Karpas-422 (cell line): ENCODE results near the gene HEPHL1. TPM values are rescaled to one million over a fixed set of nuclear protein-coding genes. Genes with fewer than 3 reads are reported as not detected.
A peak's percentile ranks its signal among the peaks of the same experiment; 100 is the strongest.

Experiments
- DNase-seq: peaks from one replicate; pipeline ENCODE4 v3.0.0-alpha.2; 2015
- H2AFZ ChIP-seq: fragments of 200-600 bp; sonication (generic); 2 replicates; pipeline ENCODE4 v1.6.1; 2014; ENCODE audit warnings: antibody characterized with exemption, low read length, mixed read lengths
- H3K27ac ChIP-seq: fragments of 200-600 bp; sonication (generic); 2 replicates; pipeline ENCODE4 v1.5.1; 2014; ENCODE audit warnings: mild to moderate bottlenecking, low read length, moderate library complexity
- H3K27me3 ChIP-seq: fragments of 200-600 bp; sonication (generic); 2 replicates; pipeline ENCODE4 v1.6.1; 2014; ENCODE audit warnings: low read length, mixed read lengths
- H3K36me3 ChIP-seq: fragments of 200-600 bp; sonication (generic); 2 replicates; pipeline ENCODE4 v1.6.1; 2014; ENCODE audit warnings: low read length, mixed read lengths; ENCODE audit not compliant: insufficient read depth
- H3K4me1 ChIP-seq: fragments of 200-600 bp; sonication (generic); 2 replicates; pipeline ENCODE4 v1.6.1; 2014; ENCODE audit warnings: mild to moderate bottlenecking, low read length, mixed read lengths
- H3K4me2 ChIP-seq: fragments of 200-600 bp; sonication (generic); 2 replicates; pipeline ENCODE4 v1.6.1; 2014; ENCODE audit warnings: low read length, low read depth, mild to moderate bottlenecking; ENCODE audit not compliant: poor library complexity, severe bottlenecking
- H3K4me3 ChIP-seq: fragments of 200-600 bp; sonication (generic); 2 replicates; pipeline ENCODE4 v1.5.1; 2014; ENCODE audit warnings: mild to moderate bottlenecking, antibody characterized with exemption, low read length, mixed read lengths
- H3K79me2 ChIP-seq: fragments of 200-600 bp; sonication (generic); 2 replicates; pipeline ENCODE4 v1.6.1; 2014; ENCODE audit warnings: mild to moderate bottlenecking, low read length, mixed read lengths
- H3K9ac ChIP-seq: fragments of 200-600 bp; sonication (generic); 2 replicates; pipeline ENCODE4 v1.6.0; 2014; ENCODE audit warnings: low read length
- H3K9me2 ChIP-seq: fragments of 200-600 bp; sonication (generic), shearing (Covaris generic); replicated peaks from 2 replicates; pipeline ENCODE4 v1.6.0; 2014; ENCODE audit warnings: mild to moderate bottlenecking, low read length, moderate library complexity; ENCODE audit not compliant: insufficient read depth
- H3K9me3 ChIP-seq: fragments of 300-700, 200-600 bp; sonication (generic); 2 replicates; pipeline ENCODE4 v1.6.1; 2014; ENCODE audit warnings: low read length, mixed read lengths
- H4K20me1 ChIP-seq: fragments of 200-600 bp; sonication (generic); 2 replicates; pipeline ENCODE4 v1.6.1; 2014; ENCODE audit warnings: mild to moderate bottlenecking, antibody characterized with exemption, low read length, low read depth; ENCODE audit not compliant: insufficient read depth
- total RNA-seq: library from RNA; depleted of rRNA; stranded (reverse); fragments of >200 nt; shearing (Covaris generic); gene quantifications from 2 replicates; pipeline ENCODE4 v1.2.3, GENCODE V29; 2014; ENCODE audit warnings: low replicate concordance

The HEPHL1 gene
- total RNA-seq, 1 experiment from 2014 or later = not detected

DNA sequence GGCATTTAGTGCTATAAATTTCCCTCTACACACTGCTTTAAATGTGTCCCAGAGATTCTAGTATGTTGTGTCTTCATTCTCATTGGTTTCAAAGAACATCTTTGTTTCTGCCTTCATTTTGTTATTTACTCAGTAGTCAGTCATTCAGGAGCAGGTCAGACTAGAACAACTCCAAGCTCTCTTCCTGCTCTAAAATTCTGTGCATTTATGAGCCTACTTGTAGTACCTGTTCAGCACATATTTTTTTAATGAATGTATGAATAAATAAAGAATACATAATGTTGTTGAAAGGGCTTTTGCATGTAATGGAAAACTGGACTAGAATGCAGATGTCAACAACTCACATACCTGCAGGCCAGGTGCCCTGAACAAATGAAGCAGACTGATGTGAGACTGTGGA is 13.7 kb upstream of the HEPHL1 start:
- no peak overlapping the region for H3K27ac ChIP-seq
- no peak overlapping the region for H3K4me3 ChIP-seq
- no peaks in the 10 kb centered on the region for H3K27me3 ChIP-seq
- H3K79me2 ChIP-seq = no peaks in the 10 kb centered on the region
- no peak for DNase-seq
- no peaks in the 10 kb centered on the region for H3K4me1 ChIP-seq
- no peaks in the 10 kb centered on the region for H3K36me3 ChIP-seq
- no peaks in the 10 kb centered on the region for H3K9me3 ChIP-seq
- H2AFZ ChIP-seq = no peak overlapping the region
- H3K4me2 ChIP-seq = no peak overlapping the region
- H4K20me1 ChIP-seq = no peaks in the 10 kb centered on the region
- H3K9ac ChIP-seq = no peak overlapping the region
- no peaks in the 10 kb centered on the region for H3K9me2 ChIP-seq

- no peaks in the 10 kb centered on the region for H4K20me1 ChIP-seq
- H3K4me1 ChIP-seq = no peaks in the 10 kb centered on the region
- no peak overlapping the region for H3K9ac ChIP-seq
- H3K27me3 ChIP-seq = no peaks in the 10 kb centered on the region
- H3K4me2 ChIP-seq = no peak overlapping the region
- H3K4me3 ChIP-seq = no peak overlapping the region
- H3K36me3 ChIP-seq = no peaks in the 10 kb centered on the region
- H3K9me2 ChIP-seq = no peaks in the 10 kb centered on the region
- H2AFZ ChIP-seq = no peak overlapping the region
- DNase-seq = no peak
- no peaks in the 10 kb centered on the region for H3K79me2 ChIP-seq
- H3K27ac ChIP-seq = no peak overlapping the region
- H3K9me3 ChIP-seq = no peaks in the 10 kb centered on the region
Measured at GRCh38 chr11:94007906-94008305, 13.2 kb upstream of the HEPHL1 start.

GRCh38 chr11:94010136-94010535 is 11.0 kb upstream of the HEPHL1 start:
- no peaks in the 10 kb centered on the region for H3K27me3 ChIP-seq

GRCh38 chr11:94011478-94011877 is 9.7 kb upstream of the HEPHL1 start:
- H3K9ac ChIP-seq = no peak overlapping the region

More at GRCh38 chr11:94010136-94010535, 11.0 kb upstream of the HEPHL1 start:
- H3K27ac ChIP-seq = no peak overlapping the region
- H3K36me3 ChIP-seq = no peaks in the 10 kb centered on the region
- no peaks in the 10 kb centered on the region for H3K79me2 ChIP-seq
- no peaks in the 10 kb centered on the region for H3K9me2 ChIP-seq
- H3K9me3 ChIP-seq = no peaks in the 10 kb centered on the region
- no peaks in the 10 kb centered on the region for H4K20me1 ChIP-seq
- no peak overlapping the region for H2AFZ ChIP-seq
- H3K4me3 ChIP-seq = no peak overlapping the region
- H3K4me1 ChIP-seq = no peaks in the 10 kb centered on the region
- H3K9ac ChIP-seq = no peak overlapping the region
- DNase-seq = peak; percentile 36
- no peak overlapping the region for H3K4me2 ChIP-seq

DNA sequence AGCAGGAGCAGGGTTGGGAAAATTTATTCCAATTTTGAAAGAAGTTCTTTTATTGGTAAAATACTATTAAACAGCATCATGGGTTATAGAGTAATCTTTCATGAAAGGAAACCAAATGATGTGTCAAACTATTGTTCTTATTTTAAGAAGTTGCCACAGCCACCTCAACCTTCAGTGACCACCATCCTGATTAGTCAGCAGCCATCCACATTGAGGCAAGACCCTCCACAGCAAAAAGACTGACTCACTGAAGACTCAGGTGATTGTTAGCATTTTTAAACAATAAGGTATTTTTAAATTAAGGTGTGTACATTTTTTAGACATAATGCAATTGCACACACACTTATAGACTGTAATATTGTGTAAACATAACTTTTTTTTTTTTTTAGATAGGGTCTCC is 3.7 kb upstream of the HEPHL1 start:
- H3K4me1 ChIP-seq = no peaks in the 10 kb centered on the region
- H4K20me1 ChIP-seq = no peaks in the 10 kb centered on the region
- no peak overlapping the region for H2AFZ ChIP-seq
- no peak overlapping the region for H3K4me2 ChIP-seq
- H3K27me3 ChIP-seq = no peaks in the 10 kb centered on the region
- no peaks in the 10 kb centered on the region for H3K9me3 ChIP-seq
- no peak for DNase-seq
- no peaks in the 10 kb centered on the region for H3K9me2 ChIP-seq
- H3K36me3 ChIP-seq = no peaks in the 10 kb centered on the region
- H3K9ac ChIP-seq = no peak overlapping the region
- no peaks in the 10 kb centered on the region for H3K79me2 ChIP-seq
- H3K4me3 ChIP-seq = no peak overlapping the region
- no peak overlapping the region for H3K27ac ChIP-seq

More at GRCh38 chr11:94011478-94011877, 9.7 kb upstream of the HEPHL1 start:
- H3K9me2 ChIP-seq = no peaks in the 10 kb centered on the region
- no peak for DNase-seq
- no peak overlapping the region for H2AFZ ChIP-seq
- no peaks in the 10 kb centered on the region for H3K9me3 ChIP-seq
- H3K79me2 ChIP-seq = no peaks in the 10 kb centered on the region
- H3K36me3 ChIP-seq = no peaks in the 10 kb centered on the region
- H3K27me3 ChIP-seq = no peaks in the 10 kb centered on the region
- H3K4me1 ChIP-seq = no peaks in the 10 kb centered on the region
- no peaks in the 10 kb centered on the region for H4K20me1 ChIP-seq
- H3K4me2 ChIP-seq = no peak overlapping the region
- H3K4me3 ChIP-seq = no peak overlapping the region
- H3K27ac ChIP-seq = no peak overlapping the region

DNA sequence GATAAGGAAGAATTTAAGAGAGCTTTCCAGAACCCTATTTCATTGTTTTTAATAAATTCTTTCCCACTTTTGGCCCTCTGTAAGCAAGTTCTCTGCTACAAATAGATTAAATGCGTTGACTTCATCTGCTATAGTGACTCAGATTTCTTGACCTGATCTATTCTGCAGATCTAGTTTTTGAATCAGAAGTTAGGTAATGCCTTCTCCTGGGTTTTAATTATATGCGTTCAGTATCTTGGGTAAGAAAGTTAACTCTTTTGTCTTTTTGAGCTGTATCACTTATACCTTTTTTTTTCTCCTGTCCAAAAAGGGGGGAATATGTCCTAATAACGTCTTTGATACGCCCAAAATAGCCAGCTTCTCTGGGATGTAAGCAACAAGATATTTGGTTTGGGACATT is 2.4 kb upstream of the HEPHL1 start:
- Histone ChIP-seq H3K9ac (no peak overlapping the region), H3K27ac (no peak overlapping the region), H2AFZ (no peak overlapping the region), H4K20me1 (no peaks in the 10 kb centered on the region), H3K9me3 (no peaks in the 10 kb centered on the region), H3K36me3 (no peaks in the 10 kb centered on the region), H3K4me3 (no peak overlapping the region), H3K4me1 (no peaks in the 10 kb centered on the region), H3K79me2 (no peaks in the 10 kb centered on the region), H3K4me2 (no peak overlapping the region), H3K27me3 (no peaks in the 10 kb centered on the region), H3K9me2 (no peaks in the 10 kb centered on the region)
- no peak for DNase-seq

GRCh38 chr11:94023856-94024255 is 2.7 kb downstream of the HEPHL1 start:
- Histone ChIP-seq H2AFZ (no peak overlapping the region), H3K27me3 (no peaks in the 10 kb centered on the region), H4K20me1 (no peaks in the 10 kb centered on the region), H3K9me2 (no peaks in the 10 kb centered on the region), H3K9ac (no peak overlapping the region), H3K9me3 (no peaks in the 10 kb centered on the region), H3K36me3 (no peaks in the 10 kb centered on the region), H3K4me3 (no peak overlapping the region), H3K79me2 (no peaks in the 10 kb centered on the region), H3K4me2 (no peak overlapping the region), H3K27ac (no peak overlapping the region), H3K4me1 (no peaks in the 10 kb centered on the region)
- no peak for DNase-seq

DNA sequence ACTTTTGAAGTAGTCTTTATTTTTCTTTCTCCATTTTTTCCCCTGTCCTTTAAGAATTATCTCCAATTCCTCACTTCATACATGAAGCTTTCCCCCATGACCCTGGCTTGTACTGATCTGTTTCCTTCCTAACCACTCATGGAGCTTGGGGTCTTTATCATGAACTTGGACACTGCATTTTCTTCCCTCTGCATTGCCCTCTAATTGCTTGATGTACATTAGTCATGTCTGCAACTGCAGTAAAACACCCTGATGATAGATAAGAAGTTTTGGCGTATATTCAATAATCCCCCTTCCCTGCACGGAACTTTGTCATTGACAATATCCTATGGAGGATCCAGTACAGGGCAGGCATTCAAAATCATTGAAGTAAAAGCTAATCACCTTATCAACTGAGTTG is 3.4 kb downstream of the HEPHL1 start:
- Histone ChIP-seq H3K4me2 (no peak overlapping the region), H3K27ac (no peak overlapping the region)
- no peak for DNase-seq

More for the DNA sequence above, 3.4 kb downstream of the HEPHL1 start:
- no peaks in the 10 kb centered on the region for H3K9me3 ChIP-seq
- no peaks in the 10 kb centered on the region for H3K36me3 ChIP-seq
- H3K27me3 ChIP-seq = no peaks in the 10 kb centered on the region
- no peak overlapping the region for H2AFZ ChIP-seq
- H3K9me2 ChIP-seq = no peaks in the 10 kb centered on the region
- no peak overlapping the region for H3K9ac ChIP-seq
- no peaks in the 10 kb centered on the region for H3K4me1 ChIP-seq
- no peaks in the 10 kb centered on the region for H3K79me2 ChIP-seq
- H4K20me1 ChIP-seq = no peaks in the 10 kb centered on the region
- H3K4me3 ChIP-seq = no peak overlapping the region
